Adrenal gland (tissue), 5 donors: Measurements from ENCODE around the gene MMP24OS.

Experiments
- CTCF ChIP-seq, 6 experiments: fragments of 450-650 bp in 4 of 6; fragments of 200-600 bp in 2 of 6; sonication (generic) in 1 of 6; IDR thresholded peaks; 1 replicate in 5 of 6; 2 replicates in 1 of 6; pipeline versions ENCODE4 v1.5.1 to v1.8.0; 2016 to 2021; ENCODE audit warnings: antibody characterized with exemption in 6 of 6, mild to moderate bottlenecking in 2 of 6, moderate library complexity in 1 of 6
- POLR2A ChIP-seq, 2 donors: fragments of 450-650 bp; IDR thresholded peaks; one replicate each; pipeline ENCODE4 v1.6.1; 2017; ENCODE audit warnings: antibody characterized with exemption in 2 of 2, mild to moderate bottlenecking in 2 of 2, moderate library complexity in 1 of 2
- donor health status: DM: no; HTN: no; CAD: no.

GRCh38 chr20:35292504-35293285 is 14.8 kb upstream of the MMP24OS start:
- no peak for TF ChIP-seq CTCF (IDR thresholded peaks at IDR 0.05)
- TF ChIP-seq POLR2A (IDR thresholded peaks at IDR 0.05): no peak
